ENCODE results near the gene EEF1AKMT4.

The EEF1AKMT4 gene

DNA sequence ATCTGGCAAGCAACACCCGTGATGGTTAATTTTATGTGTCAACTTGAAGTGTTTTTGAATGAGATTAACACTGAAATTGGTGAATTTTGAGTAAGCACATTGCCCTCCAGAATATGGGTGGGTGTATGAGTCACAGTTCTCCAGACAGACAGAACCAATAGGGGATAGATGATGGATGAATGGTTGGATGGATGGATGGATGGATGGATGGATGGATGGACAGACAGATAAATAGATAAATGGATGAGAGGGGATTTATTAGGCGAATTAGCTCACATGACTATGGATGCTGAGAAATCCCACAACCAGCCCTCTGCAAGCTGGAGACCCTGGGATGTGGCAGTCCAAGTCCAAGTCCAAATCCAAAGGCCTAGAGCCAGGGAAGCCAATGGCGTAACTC lies 25.5 kb upstream of the EEF1AKMT4 start:
- H2BK15ac ChIP-seq (ENCODE audit: low read depth, poor library complexity, severe bottlenecking), result no peak overlapping the region
- no peak overlapping the region for H4K8ac ChIP-seq (ENCODE audit: low read length)
- no peaks in the 10 kb centered on the region for H3K9me3 ChIP-seq (ENCODE audit: control insufficient read depth, low read length)
- no peaks in the 10 kb centered on the region for H3K36me3 ChIP-seq (ENCODE audit: control insufficient read depth in 1 of 2, insufficient read depth in 2 of 2, low read depth in 1 of 2, low read length in 2 of 2)
- H4K91ac ChIP-seq (ENCODE audit: low read length), result no peak overlapping the region
- no peak overlapping the region for H3K18ac ChIP-seq (ENCODE audit: low read depth in 1 of 2, low read length in 2 of 2)
- H3K4ac ChIP-seq (ENCODE audit: low read depth in 1 of 2, low read length in 2 of 2), result no peak overlapping the region
- peaks cover under 1% of the 10 kb centered on the region for H3K4me1 ChIP-seq (ENCODE audit: control insufficient read depth, insufficient read depth, low read depth, low read length)
- no peak overlapping the region for H2BK5ac ChIP-seq (ENCODE audit: low read depth, low read length, poor library complexity, severe bottlenecking)
- H3K4me3 ChIP-seq (ENCODE audit: insufficient read depth in 1 of 2, low read depth in 1 of 2, low read length in 2 of 2), result no peak overlapping the region
- no peak for DNase-seq
- H3K27me3 ChIP-seq (ENCODE audit: control insufficient read depth in 1 of 2, insufficient read depth in 1 of 2, low read length in 2 of 2), result peaks cover 32 to 58% of the 10 kb centered on the region in 2 experiments
- H2BK120ac ChIP-seq (ENCODE audit: low read depth, low read length), result no peak overlapping the region
- H3K14ac ChIP-seq (ENCODE audit: low read length in 2 of 2), result no peak overlapping the region
- no peak overlapping the region for H2AK5ac ChIP-seq (ENCODE audit: low read length, severe bottlenecking)
- H3K9ac ChIP-seq (ENCODE audit: low read length), result no peak overlapping the region
- no peak overlapping the region for H2BK12ac ChIP-seq (ENCODE audit: low read length in 2 of 2)
- no peak overlapping the region for H2AFZ ChIP-seq (ENCODE audit: low read depth, low read length)
- H3K4me2 ChIP-seq (ENCODE audit: low read length, poor library complexity, severe bottlenecking), result no peak overlapping the region
- no peak overlapping the region for H3K23ac ChIP-seq (ENCODE audit: low read length in 2 of 2)
- WGBS, result 85% methylated on average over 3 of the region's 3 CpGs
- no peak overlapping the region for H3K27ac ChIP-seq (ENCODE audit: low read length, poor library complexity, severe bottlenecking)
- no peaks in the 10 kb centered on the region for H3K79me1 ChIP-seq (replicated peaks; ENCODE audit: low read length, poor library complexity, severe bottlenecking)

DNA sequence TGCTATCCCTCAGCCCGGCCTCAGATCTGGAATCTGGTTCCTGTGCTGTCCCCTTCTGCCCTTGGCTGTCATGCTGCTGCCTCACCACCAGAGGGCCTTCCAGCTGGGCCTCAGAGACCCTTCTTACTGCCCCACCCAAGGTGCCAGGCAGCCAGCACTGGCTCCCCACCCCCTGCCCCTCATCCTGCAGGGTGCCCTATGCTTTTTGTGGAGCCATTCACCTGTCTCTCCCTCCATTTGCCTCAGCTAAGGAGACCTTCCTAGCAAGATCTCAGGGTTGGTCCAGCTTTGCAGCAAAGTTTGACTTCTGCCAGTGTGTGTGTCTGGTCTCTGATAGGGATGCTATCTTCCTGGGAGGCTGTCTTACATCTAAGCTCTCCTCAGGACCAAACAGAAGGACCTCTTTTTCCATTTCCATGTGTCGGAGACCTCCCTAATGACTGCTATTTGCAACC lies 22.0 kb upstream of the EEF1AKMT4 start:
- Histone ChIP-seq H2BK120ac (ENCODE audit: low read depth, low read length) (no peak overlapping the region), H3K9me3 (ENCODE audit: control insufficient read depth, low read length) (no peaks in the 10 kb centered on the region), H3K4me2 (ENCODE audit: low read length, poor library complexity, severe bottlenecking) (no peak overlapping the region), H2AFZ (ENCODE audit: low read depth, low read length) (no peak overlapping the region), H2BK12ac (ENCODE audit: low read length in 2 of 2) (no peak overlapping the region), H2BK5ac (ENCODE audit: low read depth, low read length, poor library complexity, severe bottlenecking) (no peak overlapping the region), H3K14ac (ENCODE audit: low read length in 2 of 2) (no peak overlapping the region), H3K27me3 (ENCODE audit: control insufficient read depth in 1 of 2, insufficient read depth in 1 of 2, low read length in 2 of 2) (peaks cover 57 to 85% of the 10 kb centered on the region in 2 experiments), H3K23ac (ENCODE audit: low read length in 2 of 2) (no peak overlapping the region), H3K4me3 (ENCODE audit: insufficient read depth in 1 of 2, low read depth in 1 of 2, low read length in 2 of 2) (no peak overlapping the region), H3K18ac (ENCODE audit: low read depth in 1 of 2, low read length in 2 of 2) (no peak overlapping the region), H3K9ac (ENCODE audit: low read length) (no peak overlapping the region), H4K91ac (ENCODE audit: low read length) (no peak overlapping the region), H3K27ac (ENCODE audit: low read length, poor library complexity, severe bottlenecking) (no peak overlapping the region), H3K4me1 (ENCODE audit: control insufficient read depth, insufficient read depth, low read depth, low read length) (peaks cover 21% of the 10 kb centered on the region), H2BK15ac (ENCODE audit: low read depth, poor library complexity, severe bottlenecking) (no peak overlapping the region), H2AK5ac (ENCODE audit: low read length, severe bottlenecking) (no peak overlapping the region), H4K8ac (ENCODE audit: low read length) (no peak overlapping the region), H3K36me3 (ENCODE audit: control insufficient read depth in 1 of 2, insufficient read depth in 2 of 2, low read depth in 1 of 2, low read length in 2 of 2) (no peaks in the 10 kb centered on the region), H3K4ac (ENCODE audit: low read depth in 1 of 2, low read length in 2 of 2) (no peak overlapping the region), H3K79me1 (replicated peaks; ENCODE audit: low read length, poor library complexity, severe bottlenecking) (no peaks in the 10 kb centered on the region)
- DNase-seq, result peak; percentile 46
- 63% methylated on average over 2 of the region's 2 CpGs for WGBS

DNA sequence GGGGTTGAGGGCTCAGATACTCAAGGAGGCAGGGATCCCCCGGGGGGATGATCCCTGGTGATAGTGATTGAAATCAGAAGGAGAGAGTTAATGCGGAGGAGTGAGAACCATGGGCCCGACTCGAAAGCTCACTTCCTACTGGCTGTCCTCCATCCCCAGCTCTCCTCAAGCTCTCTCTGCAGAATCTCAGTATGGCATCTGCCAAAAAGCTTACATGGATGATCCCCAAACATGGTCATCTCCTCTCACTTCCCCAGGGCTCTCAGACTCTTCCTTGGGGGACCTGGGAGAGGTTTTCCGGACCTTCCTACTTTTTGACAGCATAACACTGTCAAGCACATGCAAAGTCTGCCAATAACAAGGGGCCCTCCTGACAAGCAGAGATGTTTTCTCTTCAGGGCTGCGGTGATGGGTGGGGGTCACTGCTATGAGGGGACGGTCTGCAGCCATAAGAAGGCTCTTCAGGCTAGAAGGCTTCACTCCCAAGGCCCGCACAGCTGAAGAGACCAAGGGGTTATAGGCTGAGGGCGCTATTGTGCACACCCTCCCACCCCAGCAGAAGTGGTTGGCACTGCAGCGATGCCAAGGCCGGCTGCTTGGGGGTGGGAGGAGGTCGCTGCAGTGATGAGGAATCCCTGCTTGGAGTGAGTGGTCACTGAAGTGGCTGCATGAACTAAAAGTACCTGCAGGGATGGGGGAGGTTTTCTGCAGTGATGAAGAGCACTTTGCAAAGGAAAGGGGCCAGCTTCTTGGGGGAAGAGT lies 20.9 kb upstream of the EEF1AKMT4 start:
- no peak overlapping the region for H2BK15ac ChIP-seq (ENCODE audit: low read depth, poor library complexity, severe bottlenecking)
- no peak for DNase-seq
- no peak overlapping the region for H4K91ac ChIP-seq (ENCODE audit: low read length)
- H3K36me3 ChIP-seq (ENCODE audit: control insufficient read depth in 1 of 2, insufficient read depth in 2 of 2, low read depth in 1 of 2, low read length in 2 of 2), result no peaks in the 10 kb centered on the region
- H3K79me1 ChIP-seq (replicated peaks; ENCODE audit: low read length, poor library complexity, severe bottlenecking), result no peaks in the 10 kb centered on the region
- H2BK5ac ChIP-seq (ENCODE audit: low read depth, low read length, poor library complexity, severe bottlenecking), result no peak overlapping the region
- no peak overlapping the region for H3K18ac ChIP-seq (ENCODE audit: low read depth in 1 of 2, low read length in 2 of 2)
- peaks cover 62 to 95% of the 10 kb centered on the region in 2 experiments for H3K27me3 ChIP-seq (ENCODE audit: control insufficient read depth in 1 of 2, insufficient read depth in 1 of 2, low read length in 2 of 2)
- H3K23ac ChIP-seq (ENCODE audit: low read length in 2 of 2), result no peak overlapping the region
- no peak overlapping the region for H4K8ac ChIP-seq (ENCODE audit: low read length)
- H2AK5ac ChIP-seq (ENCODE audit: low read length, severe bottlenecking), result no peak overlapping the region
- no peaks in the 10 kb centered on the region for H3K9me3 ChIP-seq (ENCODE audit: control insufficient read depth, low read length)
- H2AFZ ChIP-seq (ENCODE audit: low read depth, low read length), result no peak overlapping the region
- no peak overlapping the region for H3K9ac ChIP-seq (ENCODE audit: low read length)
- H3K27ac ChIP-seq (ENCODE audit: low read length, poor library complexity, severe bottlenecking), result no peak overlapping the region
- no peak overlapping the region for H3K4ac ChIP-seq (ENCODE audit: low read depth in 1 of 2, low read length in 2 of 2)
- no peak overlapping the region for H3K4me2 ChIP-seq (ENCODE audit: low read length, poor library complexity, severe bottlenecking)
- H2BK120ac ChIP-seq (ENCODE audit: low read depth, low read length), result no peak overlapping the region
- H3K4me3 ChIP-seq (ENCODE audit: insufficient read depth in 1 of 2, low read depth in 1 of 2, low read length in 2 of 2), result no peak overlapping the region
- WGBS, result 46% methylated on average over 12 of the region's 12 CpGs
- H3K14ac ChIP-seq (ENCODE audit: low read length in 2 of 2), result no peak overlapping the region
- peaks cover 21% of the 10 kb centered on the region for H3K4me1 ChIP-seq (ENCODE audit: control insufficient read depth, insufficient read depth, low read depth, low read length)
- no peak overlapping the region for H2BK12ac ChIP-seq (ENCODE audit: low read length in 2 of 2)

DNA sequence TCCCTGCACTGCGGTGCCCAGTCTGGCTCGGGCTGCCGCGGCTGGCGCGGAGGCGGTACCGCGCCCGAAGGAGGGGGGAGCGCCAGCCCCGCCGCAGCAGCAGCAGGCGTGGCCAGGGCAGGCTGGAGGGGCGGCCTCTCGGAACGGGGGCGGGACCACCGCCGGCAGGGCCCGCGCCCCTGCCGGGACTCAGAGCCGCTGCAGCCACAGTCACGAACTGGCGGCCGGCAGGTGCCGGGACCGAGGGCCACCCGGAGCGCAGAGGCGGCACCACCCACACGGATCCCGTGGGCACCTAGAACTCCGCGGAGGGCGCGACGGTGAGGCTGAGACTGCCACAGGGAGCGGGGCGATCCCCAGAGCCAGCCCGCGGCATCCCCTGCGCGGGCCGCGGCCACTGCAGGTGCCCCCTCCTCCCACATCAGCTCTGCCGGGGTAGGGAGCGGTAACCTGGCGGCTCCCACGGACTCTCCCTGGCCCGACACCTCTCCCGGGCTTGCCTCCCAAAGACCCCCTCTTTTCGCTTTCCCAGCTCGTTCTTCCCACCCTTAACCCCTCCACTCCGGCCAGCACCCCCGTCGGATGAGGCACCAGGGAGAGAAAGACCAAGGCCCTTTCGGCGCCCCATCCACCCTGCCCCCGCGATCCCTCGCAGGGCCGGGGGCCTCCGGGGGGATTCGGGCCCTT lies 19.9 kb upstream of the EEF1AKMT4 start, which contains the start of gene VWA5B2:
Gene VWA5B2 (plus strand): TSS at position 192 of the 687 bp plus-strand sequence. CDS start 944 bp downstream, outside the sequence.
- H3K4me1 ChIP-seq (ENCODE audit: control insufficient read depth, insufficient read depth, low read depth, low read length), result peaks cover 27% of the 10 kb centered on the region
- H3K9ac ChIP-seq (ENCODE audit: low read length), result no peak within 1 kb of the TSS
- H3K27me3 ChIP-seq (ENCODE audit: control insufficient read depth in 1 of 2, insufficient read depth in 1 of 2, low read length in 2 of 2), result peaks cover 56 to 85% of the 10 kb centered on the region in 2 experiments
- no peak within 1 kb of the TSS for H4K91ac ChIP-seq (ENCODE audit: low read length)
- no peak within 1 kb of the TSS for H2BK5ac ChIP-seq (ENCODE audit: low read depth, low read length, poor library complexity, severe bottlenecking)
- no peak within 1 kb of the TSS for H3K27ac ChIP-seq (ENCODE audit: low read length, poor library complexity, severe bottlenecking)
- no peaks in the 10 kb centered on the region for H3K79me1 ChIP-seq (replicated peaks; ENCODE audit: low read length, poor library complexity, severe bottlenecking)
- no peak within 1 kb of the TSS for H4K8ac ChIP-seq (ENCODE audit: low read length)
- peak within 1 kb of the TSS; percentile 72 for H2AFZ ChIP-seq (ENCODE audit: low read depth, low read length)
- 2% methylated on average over 43 of the region's 66 CpGs for WGBS
- H2BK15ac ChIP-seq (ENCODE audit: low read depth, poor library complexity, severe bottlenecking), result no peak within 1 kb of the TSS
- peak; percentile 56 for DNase-seq
- H3K9me3 ChIP-seq (ENCODE audit: control insufficient read depth, low read length), result no peaks in the 10 kb centered on the region
- no peak within 1 kb of the TSS for H3K23ac ChIP-seq (ENCODE audit: low read length in 2 of 2)
- H3K14ac ChIP-seq (ENCODE audit: low read length in 2 of 2), result no peak within 1 kb of the TSS
- H2BK120ac ChIP-seq (ENCODE audit: low read depth, low read length), result no peak within 1 kb of the TSS
- no peak within 1 kb of the TSS for H3K4ac ChIP-seq (ENCODE audit: low read depth in 1 of 2, low read length in 2 of 2)
- H3K4me2 ChIP-seq (ENCODE audit: low read length, poor library complexity, severe bottlenecking), result peak within 1 kb of the TSS; percentile 85
- H3K36me3 ChIP-seq (ENCODE audit: control insufficient read depth in 1 of 2, insufficient read depth in 2 of 2, low read depth in 1 of 2, low read length in 2 of 2), result no peaks in the 10 kb centered on the region
- H3K4me3 ChIP-seq (ENCODE audit: insufficient read depth in 1 of 2, low read depth in 1 of 2, low read length in 2 of 2), result peak within 1 kb of the TSS; percentile 45 to 67
- H2AK5ac ChIP-seq (ENCODE audit: low read length, severe bottlenecking), result no peak within 1 kb of the TSS
- no peak within 1 kb of the TSS for H2BK12ac ChIP-seq (ENCODE audit: low read length in 2 of 2)
- H3K18ac ChIP-seq (ENCODE audit: low read depth in 1 of 2, low read length in 2 of 2), result no peak within 1 kb of the TSS
